Epithelial cell of proximal tubule (primary cell): ENCODE results near the gene VSX1. TPM values are rescaled to one million over a fixed set of nuclear protein-coding genes. Genes with fewer than 3 reads are reported as not detected.

Experiments
- DNase-seq: peaks from one replicate; pipeline ENCODE4 v3.0.0-alpha.2; 2011; ENCODE audit warnings: low read depth
- H3K4me3 ChIP-seq: 2 replicates; pipeline ENCODE4 v1.5.1; 2011; ENCODE audit warnings: low read depth, mild to moderate bottlenecking, low read length
- CTCF ChIP-seq: conservative IDR thresholded peaks from 2 replicates; pipeline ENCODE4 v1.5.1; 2012; ENCODE audit warnings: low read depth, mild to moderate bottlenecking, low read length
- total RNA-seq: library from RNA; depleted of rRNA; stranded (reverse); fragments of >200 nt; gene quantifications from 2 replicates; pipeline ENCODE4 v1.2.3, GENCODE V29; 2015

VSX1 gene
- total RNA-seq, 1 donor from 2014 or later = not detected

DNA sequence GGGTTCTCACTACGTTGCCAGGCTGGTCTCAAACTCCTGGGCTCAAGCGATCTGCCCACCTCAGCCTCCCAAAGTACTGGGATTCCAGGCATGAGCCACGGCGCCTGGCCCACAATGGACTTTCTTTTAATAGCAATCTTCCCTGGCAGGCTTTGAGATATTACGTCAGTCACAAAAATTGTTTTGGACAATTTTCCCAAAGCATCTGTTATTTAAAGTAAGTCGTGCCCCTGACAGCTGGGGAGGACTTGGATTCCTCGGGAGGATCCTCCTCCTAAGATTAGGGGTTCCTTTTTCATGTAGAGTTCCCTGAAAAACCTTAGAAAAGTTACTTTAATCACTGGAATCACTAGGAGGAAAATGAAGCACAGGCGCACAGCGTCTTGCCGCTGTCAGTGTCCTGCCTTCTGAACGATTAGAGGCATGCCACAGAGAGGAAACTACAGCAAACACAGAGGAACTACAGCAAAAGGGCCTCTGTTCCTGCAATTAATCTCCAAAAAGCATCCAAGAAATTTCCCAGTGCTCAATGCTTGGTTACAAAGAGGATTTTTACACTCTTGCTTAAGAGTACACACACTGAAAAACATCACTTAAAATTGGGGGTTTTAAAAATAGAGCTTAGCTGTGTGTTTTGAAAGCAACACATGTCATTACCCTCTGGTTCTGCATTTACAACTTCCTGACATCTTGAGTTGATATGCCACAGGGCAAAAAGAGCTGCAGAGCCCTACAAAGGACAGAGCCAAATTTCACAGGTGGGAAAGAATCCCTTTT, 28.5 kb downstream of the VSX1 start:
- DNase-seq = no peak

GRCh38 chr20:25052255-25053194, 29.4 kb downstream of the VSX1 start:
- DNase-seq = no peak

More for the DNA sequence above, 28.5 kb downstream of the VSX1 start:
- TF ChIP-seq CTCF = no peak
- no peak overlapping the region for H3K4me3 ChIP-seq

GRCh38 chr20:25051386-25052155, 30.4 kb downstream of the VSX1 start:
- no peak overlapping the region for H3K4me3 ChIP-seq
- no peak for TF ChIP-seq CTCF
- DNase-seq = no peak

More at GRCh38 chr20:25052255-25053194, 29.4 kb downstream of the VSX1 start:
- H3K4me3 ChIP-seq = no peak overlapping the region
- no peak for TF ChIP-seq CTCF

DNA sequence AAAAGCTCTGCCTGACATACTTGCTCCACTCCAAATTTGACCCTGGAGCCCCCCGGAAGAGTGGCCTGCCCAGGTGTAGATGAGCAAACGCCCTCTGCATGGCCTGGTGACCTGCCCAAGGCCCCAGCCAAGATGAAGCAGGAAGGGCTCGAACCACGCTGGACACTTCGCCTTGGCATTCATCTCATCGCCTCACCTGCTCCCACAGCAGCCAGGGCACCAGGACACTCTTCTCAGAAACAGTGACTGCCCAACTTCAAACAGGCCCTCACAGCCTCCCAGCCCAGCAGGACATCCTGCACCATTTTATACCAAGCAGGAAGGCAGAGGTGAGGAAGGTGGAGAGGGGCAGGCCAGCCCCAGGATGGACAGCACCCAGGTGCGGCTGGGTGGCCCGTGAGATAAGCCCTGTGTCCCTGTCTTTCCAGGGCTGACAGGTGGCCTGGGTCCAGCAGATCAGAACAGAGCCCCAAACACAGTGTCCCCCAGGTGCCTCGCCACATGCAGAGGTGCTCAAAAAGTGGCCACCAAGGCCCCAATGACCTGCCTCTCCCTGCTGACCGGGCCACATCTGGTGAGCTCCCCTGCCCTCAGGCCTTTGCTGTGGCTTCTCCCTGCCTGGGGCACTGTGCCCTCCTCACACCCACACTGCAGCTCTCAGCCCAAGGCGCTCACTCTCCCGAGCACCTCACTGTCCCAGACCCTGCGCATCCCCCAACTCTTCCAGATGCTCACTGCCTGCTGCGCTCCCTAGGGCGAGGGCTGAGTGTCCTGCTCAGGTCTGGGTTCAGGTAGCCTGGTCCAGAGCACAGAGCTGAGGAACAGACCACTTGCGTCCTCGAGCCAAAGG, 31.2 kb downstream of the VSX1 start:
- no peak for DNase-seq
- no peak overlapping the region for H3K4me3 ChIP-seq
- TF ChIP-seq CTCF = no peak

DNA sequence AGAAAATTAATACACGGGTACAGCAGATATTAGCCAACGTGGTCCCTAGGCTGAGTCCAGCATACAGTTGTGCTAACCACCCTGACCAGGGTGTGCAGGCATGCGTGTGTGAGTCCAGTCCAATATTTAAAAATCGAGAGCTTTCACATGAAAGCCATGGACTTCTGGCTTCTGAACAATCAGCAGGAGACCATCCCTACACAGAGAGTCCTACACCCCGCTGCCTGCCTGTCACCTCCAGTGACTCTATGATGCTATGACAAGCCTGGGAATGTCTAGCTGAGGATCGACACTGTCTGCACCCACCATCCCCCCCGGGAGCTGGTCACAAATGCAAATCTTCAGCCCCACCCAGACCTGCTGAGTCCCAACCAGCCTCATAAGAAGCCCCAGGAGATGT, 31.9 kb downstream of the VSX1 start:
- no peak overlapping the region for H3K4me3 ChIP-seq
- TF ChIP-seq CTCF = no peak

More for the DNA sequence above, 31.9 kb downstream of the VSX1 start:
- no peak for DNase-seq
